OCI-LY3 (cell line): ENCODE measurements around the gene LDHAL6B.

Experiments used
- CTCF ChIP-seq: fragments of 200-600, 300-600 bp; sonication (generic); IDR thresholded peaks from 2 replicates; pipeline ENCODE4 v1.5.1; 2014; ENCODE audit warnings: antibody characterized with exemption, low read length, low read depth
- EZH2phosphoT487 ChIP-seq: fragments of 200-600 bp; shearing (Covaris generic); IDR thresholded peaks from 2 replicates; pipeline ENCODE4 v1.6.1; 2018; ENCODE audit warnings: antibody characterized with exemption, mixed run types, low read depth

GRCh38 chr15:59200560-59200959 is 6.1 kb upstream of the LDHAL6B start:
- no peak for TF ChIP-seq CTCF
- no peak for TF ChIP-seq EZH2phosphoT487
